ENCODE data around the gene BOD1. TPM values are rescaled to one million over a fixed set of nuclear protein-coding genes. Genes with fewer than 3 reads are reported as not detected.

The BOD1 gene
- total RNA-seq, 4 donors from 2014 or later, result 37.3 to 55.1 (median 44.7) TPM

DNA sequence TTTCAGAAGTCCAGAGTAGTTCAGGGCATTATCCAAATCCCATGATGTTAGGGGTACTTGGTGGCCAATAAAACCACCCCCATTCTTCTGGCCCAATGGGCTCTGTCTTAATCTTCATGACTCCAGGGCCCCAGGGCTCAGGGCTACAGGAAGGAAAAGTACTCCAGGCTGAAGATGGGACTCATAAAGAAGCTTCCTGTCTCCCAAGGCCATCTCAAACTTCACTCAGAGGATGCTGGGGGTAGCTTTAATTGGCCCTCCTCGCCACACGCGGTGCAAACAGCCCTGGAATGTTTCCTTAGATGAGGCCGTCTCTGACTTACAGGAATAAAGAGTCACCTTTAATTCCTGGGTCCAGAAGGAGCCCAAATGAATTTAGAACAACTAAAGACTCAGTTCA lies 52.3 kb downstream of the BOD1 start:
- H3K4me3 ChIP-seq, result no peak overlapping the region
- DNase-seq (ENCODE audit: low spot score in 2 of 2), result no peak
- H3K9me3 ChIP-seq, result peaks cover 0 to 40% (median 2%) of the 10 kb centered on the region in 4 donors
- no peaks in the 10 kb centered on the region for H3K36me3 ChIP-seq
- H3K27ac ChIP-seq, result no peak overlapping the region
- H3K4me1 ChIP-seq, result no peaks in the 10 kb centered on the region
- 29 to 46% methylated on average over 4 of the region's 4 CpGs for WGBS, 2 donors
- no peaks in the 10 kb centered on the region for H3K27me3 ChIP-seq
- TF ChIP-seq, protein P1, sequence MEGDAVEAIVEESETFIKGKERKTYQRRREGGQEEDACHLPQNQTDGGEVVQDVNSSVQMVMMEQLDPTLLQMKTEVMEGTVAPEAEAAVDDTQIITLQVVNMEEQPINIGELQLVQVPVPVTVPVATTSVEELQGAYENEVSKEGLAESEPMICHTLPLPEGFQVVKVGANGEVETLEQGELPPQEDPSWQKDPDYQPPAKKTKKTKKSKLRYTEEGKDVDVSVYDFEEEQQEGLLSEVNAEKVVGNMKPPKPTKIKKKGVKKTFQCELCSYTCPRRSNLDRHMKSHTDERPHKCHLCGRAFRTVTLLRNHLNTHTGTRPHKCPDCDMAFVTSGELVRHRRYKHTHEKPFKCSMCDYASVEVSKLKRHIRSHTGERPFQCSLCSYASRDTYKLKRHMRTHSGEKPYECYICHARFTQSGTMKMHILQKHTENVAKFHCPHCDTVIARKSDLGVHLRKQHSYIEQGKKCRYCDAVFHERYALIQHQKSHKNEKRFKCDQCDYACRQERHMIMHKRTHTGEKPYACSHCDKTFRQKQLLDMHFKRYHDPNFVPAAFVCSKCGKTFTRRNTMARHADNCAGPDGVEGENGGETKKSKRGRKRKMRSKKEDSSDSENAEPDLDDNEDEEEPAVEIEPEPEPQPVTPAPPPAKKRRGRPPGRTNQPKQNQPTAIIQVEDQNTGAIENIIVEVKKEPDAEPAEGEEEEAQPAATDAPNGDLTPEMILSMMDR (IDR thresholded peaks at IDR 0.05), result no peak
- TF ChIP-seq POLR2A (IDR thresholded peaks at IDR 0.05) (no peak), EP300 (IDR thresholded peaks at IDR 0.05) (no peak)

DNA sequence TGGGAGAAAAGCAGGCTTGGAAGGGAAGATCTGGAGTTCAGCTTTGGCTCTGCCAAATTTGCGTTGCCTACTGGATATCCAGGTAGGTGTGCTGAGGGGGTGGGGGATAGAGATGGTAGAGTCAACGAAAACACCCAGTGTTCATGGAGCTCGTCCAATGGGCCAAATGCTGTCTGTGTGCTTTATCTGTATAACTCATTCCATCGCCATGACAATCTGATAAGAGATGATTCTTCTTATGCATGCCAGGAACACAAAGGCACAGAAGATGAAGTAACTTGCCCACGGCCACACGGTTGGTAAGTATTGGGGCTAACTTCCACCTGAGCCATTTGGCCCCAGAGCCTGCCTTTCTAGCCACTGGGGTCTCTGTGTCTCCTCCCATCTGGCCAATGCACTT lies 53.2 kb downstream of the BOD1 start:
- peaks cover 0 to 33% (median 2%) of the 10 kb centered on the region in 4 donors for H3K9me3 ChIP-seq
- no peaks in the 10 kb centered on the region for H3K27me3 ChIP-seq
- H3K4me1 ChIP-seq, result no peaks in the 10 kb centered on the region
- TF ChIP-seq POLR2A (IDR thresholded peaks at IDR 0.05) (no peak), EP300 (IDR thresholded peaks at IDR 0.05) (no peak)
- TF ChIP-seq, protein P1 (IDR thresholded peaks at IDR 0.05), result no peak
- H3K27ac ChIP-seq, result no peak overlapping the region
- WGBS, 2 donors, result 90 to 93% methylated on average over 6 of the region's 6 CpGs
- H3K36me3 ChIP-seq, result no peaks in the 10 kb centered on the region
- DNase-seq (ENCODE audit: low spot score in 2 of 2), result no peak
- H3K4me3 ChIP-seq, result no peak overlapping the region

DNA sequence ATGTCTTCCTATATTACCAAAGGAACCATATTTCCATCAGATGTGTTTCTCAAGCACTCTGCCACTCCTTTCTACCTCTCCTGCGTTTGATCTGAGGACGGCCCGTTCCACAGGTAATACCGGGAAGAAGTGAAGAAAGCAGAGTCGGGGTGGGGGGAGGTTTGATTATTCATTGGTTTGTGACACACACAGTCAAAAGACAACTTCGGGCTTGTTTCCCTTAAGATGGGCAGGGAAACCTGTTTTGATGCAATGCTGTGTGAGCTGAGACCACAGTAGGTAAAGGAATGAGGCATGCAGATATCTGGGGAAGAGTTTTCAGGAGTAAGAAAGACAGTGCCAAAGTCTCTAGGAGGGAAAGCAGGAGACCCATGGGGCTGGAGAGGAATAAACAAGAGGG lies 54.0 kb downstream of the BOD1 start:
- H3K36me3 ChIP-seq, result no peaks in the 10 kb centered on the region
- no peaks in the 10 kb centered on the region for H3K4me1 ChIP-seq
- WGBS, 2 donors, result 87 to 92% methylated on average over 6 of the region's 6 CpGs
- no peak overlapping the region for H3K27ac ChIP-seq
- peaks cover 0 to 27% (median 2%) of the 10 kb centered on the region in 4 donors for H3K9me3 ChIP-seq
- TF ChIP-seq EP300 (IDR thresholded peaks at IDR 0.05) (no peak), POLR2A (IDR thresholded peaks at IDR 0.05) (no peak)
- TF ChIP-seq, protein P1 (IDR thresholded peaks at IDR 0.05), result no peak
- no peak for DNase-seq (ENCODE audit: low spot score in 2 of 2)
- H3K4me3 ChIP-seq, result no peak overlapping the region
- no peaks in the 10 kb centered on the region for H3K27me3 ChIP-seq
